ENCODE data around the gene TNFRSF21.

DNA sequence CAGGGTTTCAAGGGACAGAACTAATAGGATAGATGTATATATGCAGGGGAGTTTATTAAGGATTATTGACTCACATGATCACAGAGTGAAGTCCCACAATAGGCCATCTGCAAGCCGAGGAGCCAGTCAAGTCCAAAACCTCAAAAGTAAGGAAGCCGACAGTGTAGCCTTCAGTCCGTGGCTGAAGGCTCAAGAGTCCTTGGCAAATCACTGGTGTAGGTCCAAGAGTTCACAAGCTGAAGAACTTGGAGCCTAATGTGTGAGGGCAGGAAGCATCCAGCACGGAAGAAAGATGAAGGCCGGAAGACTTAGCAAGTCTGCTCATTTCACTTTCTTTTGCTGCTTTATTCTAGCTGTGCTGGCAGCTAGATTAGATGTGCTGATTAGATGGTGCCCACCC lies 128.0 kb downstream of the TNFRSF21 start:
- no peak for TF ChIP-seq POLR2AphosphoS5 (IDR thresholded peaks at IDR 0.05)
- TF ChIP-seq POLR2A (IDR thresholded peaks at IDR 0.05) = no peak
- TF ChIP-seq, protein P1, sequence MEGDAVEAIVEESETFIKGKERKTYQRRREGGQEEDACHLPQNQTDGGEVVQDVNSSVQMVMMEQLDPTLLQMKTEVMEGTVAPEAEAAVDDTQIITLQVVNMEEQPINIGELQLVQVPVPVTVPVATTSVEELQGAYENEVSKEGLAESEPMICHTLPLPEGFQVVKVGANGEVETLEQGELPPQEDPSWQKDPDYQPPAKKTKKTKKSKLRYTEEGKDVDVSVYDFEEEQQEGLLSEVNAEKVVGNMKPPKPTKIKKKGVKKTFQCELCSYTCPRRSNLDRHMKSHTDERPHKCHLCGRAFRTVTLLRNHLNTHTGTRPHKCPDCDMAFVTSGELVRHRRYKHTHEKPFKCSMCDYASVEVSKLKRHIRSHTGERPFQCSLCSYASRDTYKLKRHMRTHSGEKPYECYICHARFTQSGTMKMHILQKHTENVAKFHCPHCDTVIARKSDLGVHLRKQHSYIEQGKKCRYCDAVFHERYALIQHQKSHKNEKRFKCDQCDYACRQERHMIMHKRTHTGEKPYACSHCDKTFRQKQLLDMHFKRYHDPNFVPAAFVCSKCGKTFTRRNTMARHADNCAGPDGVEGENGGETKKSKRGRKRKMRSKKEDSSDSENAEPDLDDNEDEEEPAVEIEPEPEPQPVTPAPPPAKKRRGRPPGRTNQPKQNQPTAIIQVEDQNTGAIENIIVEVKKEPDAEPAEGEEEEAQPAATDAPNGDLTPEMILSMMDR (IDR thresholded peaks at IDR 0.05) = no peak
- TF ChIP-seq EP300 (IDR thresholded peaks at IDR 0.05; ENCODE audit: low read depth) = no peak
